GM18520 (cell line): ENCODE results near the gene HK2.
"Not testable (repeated sequence)": the region's sequence is repeated elsewhere in the genome, so short reads cannot be mapped to it uniquely, and the experiment has no call there.

Experiments
- ATAC-seq: cut with Tn5 transposase; IDR thresholded peaks from one replicate; pipeline ENCODE4 v1.9.1; 2021; ENCODE audit not compliant: unreplicated experiment

Gene HK2

GRCh38 chr2:74833418-74834233 is at the start of gene HK2:
HK2 (plus strand) TSS chr2:74834127; CDS start chr2:74834581, 454 bp downstream.
- peak; percentile 78 for ATAC-seq

DNA sequence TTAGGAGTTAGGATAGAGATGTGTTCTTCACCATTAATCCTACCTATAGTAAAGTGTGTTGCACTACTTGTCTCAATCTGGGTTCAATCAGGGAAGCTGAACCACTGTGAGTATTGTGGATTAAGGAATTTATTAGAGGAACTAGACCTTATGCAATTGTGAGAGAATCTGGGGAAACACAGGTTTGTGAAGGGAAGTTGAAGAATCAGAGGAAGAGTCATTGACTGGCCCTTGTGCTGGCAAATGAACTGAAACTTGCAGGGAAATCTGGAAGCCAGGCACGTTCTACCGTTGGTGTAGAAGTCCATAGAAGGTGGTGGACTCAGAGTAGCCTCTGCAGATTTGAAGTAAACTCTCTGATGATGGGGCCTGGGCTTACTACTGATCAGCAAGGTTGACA is 44.7 kb upstream of the HK2 start:
- ATAC-seq, result no peak

GRCh38 chr2:74792282-74792681 is 41.6 kb upstream of the HK2 start:
- no peak for ATAC-seq

DNA sequence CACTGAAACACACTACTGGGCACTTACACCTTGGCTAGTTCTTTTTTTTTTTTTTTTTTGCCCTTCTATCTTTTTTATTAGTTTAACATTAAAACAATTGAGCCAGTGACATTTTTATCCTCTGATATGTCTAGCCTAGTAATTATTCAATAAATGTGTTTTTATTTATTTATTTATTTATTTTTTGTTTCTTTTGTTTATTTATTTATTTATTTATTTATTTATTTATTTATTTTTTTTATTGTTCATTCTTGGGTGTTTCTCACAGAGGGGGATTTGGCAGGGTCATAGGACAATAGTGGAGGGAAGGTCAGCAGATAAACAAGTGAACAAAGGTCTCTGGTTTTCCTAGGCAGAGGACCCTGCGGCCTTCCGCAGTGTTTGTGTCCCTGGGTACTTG is 39.0 kb upstream of the HK2 start:
- ATAC-seq, result not testable (repeated sequence)

DNA sequence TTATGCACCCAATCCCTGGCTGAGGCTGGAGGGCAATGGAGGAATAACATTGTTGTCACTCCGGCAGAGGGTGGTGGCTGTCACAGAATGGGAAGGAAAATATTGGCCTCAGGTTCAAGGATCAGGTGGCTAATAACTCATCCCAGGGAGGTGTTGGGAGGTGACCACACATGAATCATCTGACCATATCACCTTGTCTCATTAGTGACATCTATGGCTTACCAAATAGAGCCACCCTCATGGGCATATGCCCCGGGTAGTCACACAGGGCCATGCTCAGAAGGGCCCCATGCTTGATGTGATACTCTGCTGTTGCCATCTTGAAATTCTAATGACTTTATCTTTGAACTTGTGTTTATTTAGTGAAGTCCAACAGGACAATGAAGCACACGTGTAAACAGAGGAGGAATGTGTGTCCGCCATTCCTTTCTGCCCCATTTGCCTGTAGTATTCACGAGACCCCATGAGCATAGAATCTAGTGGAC is 27.5 kb upstream of the HK2 start:
- ATAC-seq, result no peak

GRCh38 chr2:74806920-74807319 is 27.0 kb upstream of the HK2 start:
- ATAC-seq, result no peak

DNA sequence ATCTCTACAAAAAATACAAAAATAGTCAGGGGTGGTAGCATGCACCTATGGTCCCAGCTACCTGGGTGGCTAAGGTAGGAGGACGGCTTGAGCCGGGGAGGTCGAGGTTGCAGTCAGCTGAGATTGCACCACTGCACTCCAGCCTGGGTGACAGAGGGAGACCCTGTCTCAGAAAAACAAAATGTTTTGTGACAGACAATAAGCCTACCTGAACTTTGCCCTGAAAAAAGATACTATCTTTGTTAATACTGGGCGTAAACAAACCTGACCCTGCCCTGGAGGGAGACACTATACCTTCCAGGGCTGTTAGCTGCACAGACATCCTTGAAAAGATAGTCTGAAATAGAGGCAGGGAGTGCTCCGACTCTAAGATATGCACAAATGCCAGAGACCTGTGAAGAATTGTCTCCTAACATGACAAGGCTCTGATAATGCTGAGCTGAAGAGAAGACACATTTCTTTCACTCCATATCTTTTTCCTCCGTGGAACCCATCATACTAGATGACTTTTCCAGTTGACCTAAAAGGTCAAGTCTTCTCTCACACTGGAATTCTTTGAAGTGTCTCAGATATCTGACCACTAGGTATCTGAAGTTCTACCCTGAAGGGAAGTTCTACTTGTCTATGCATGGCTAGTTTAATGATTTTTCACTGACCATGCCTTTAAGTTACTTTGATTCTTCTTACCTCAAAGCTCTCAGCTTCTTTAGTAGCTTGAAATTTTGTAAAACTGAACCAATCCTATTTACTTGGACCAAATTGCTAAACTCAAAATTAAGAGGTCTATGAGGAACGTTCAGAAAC is 20.9 kb upstream of the HK2 start:
- ATAC-seq, result no peak

DNA sequence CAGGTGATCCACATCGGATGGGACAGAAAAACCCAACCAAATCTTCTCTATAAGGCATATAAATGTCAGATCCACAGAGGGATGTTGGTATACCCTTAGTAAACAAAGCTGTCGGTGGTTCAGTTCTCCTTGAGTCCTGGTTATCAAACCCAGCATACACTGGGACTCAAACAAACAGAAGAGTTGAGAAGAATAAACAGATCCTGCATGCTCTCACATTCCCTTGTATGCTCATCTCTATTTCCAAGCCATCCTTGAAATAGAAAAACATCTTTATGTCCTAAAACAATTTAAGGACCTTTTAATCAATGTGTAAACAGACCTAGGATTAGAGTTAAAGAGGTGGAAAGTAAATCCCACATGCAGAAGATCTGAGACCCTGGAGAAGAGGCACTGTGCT is 19.8 kb upstream of the HK2 start:
- ATAC-seq, result no peak

- no peak for ATAC-seq
These were observed 18.0 kb upstream of the HK2 start for GRCh38 chr2:74815941-74816340.

GRCh38 chr2:74816540-74817303 is 17.2 kb upstream of the HK2 start:
- ATAC-seq, result no peak

- no peak for ATAC-seq
These were observed 16.6 kb upstream of the HK2 start for GRCh38 chr2:74817304-74817675.

- no peak for ATAC-seq
These were observed 14.2 kb upstream of the HK2 start for GRCh38 chr2:74819702-74820101.

DNA sequence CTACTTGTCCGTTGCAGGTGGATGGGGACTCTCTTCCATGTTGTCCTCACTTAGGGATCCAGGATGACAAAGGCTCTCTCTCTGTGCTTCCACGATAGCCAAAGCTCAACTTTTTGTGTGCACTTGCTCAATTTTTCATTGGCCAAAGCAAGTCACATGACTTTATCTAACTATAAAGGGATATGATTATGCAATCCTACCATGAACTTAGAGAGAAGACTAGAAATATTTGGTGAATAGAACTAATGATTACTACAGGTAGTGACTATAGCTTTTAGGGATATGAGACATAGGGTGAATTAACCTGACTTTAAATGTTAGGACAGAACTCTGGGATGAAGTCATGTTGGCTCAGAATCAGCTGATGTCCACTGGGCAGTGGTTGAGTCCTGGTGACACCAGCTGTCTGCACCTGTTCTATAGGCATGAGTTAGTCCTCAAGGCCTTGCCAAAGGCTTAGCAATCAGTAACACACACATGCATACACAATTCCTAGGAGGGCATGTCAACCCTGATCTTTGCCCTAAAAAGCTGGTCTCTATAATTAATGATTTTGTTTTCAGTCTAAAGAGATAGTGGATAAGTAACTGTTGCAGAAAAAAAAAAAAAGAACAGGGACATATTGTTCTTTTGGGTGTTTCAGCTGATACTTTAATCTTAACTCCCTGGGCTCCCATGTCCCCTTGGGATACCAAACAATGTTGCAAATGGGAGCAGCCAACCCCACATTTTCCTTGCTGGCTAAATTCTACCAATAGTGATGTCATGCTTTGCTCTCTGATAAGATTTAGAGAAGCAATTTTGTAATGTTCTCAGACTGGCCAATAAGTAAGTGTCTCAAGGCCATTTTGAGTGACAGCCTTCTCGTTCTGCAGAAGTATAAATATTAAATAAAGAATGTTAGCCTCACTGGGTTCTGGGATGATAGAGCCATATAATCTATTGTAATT is 12.5 kb upstream of the HK2 start:
- no peak for ATAC-seq

DNA sequence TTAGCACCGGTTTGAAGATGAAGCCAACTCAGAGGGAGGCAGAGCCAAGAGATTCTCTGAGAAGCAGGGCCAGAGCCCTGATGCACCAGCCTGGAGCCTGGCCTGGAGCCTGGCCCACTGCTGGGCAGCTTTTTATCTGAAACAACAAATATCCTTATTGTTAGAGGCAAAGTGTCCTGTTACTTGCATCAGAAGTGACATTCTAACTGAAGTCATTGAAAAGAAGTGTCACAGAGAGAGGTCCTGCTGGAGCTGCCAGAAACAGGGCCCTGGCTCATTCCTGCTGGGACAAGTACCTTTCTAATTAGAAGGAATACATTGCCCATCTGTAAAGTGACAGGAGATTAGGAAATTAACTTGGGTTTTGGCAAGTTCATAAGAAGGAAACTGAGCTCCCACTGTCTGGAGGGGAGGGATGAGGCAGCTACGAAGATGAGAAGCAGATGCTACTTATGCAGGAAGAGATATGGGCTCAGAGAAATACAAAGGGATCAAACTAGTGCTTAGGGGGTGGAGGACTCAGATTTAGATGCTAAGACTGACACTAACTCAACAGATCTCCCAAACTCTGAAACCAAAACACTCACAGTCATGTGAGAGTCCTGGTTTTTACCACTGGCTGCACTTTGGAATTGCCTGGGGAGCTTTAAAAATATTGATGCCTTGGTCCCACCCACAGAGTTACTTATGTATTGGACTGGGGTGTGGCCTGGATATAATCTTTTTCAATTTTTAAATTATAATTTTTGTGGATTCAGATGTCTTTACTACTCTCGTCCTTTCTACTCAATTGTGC is 11.0 kb upstream of the HK2 start:
- no peak for ATAC-seq

- no peak for ATAC-seq
These were observed 9.2 kb upstream of the HK2 start for GRCh38 chr2:74824679-74825078.

DNA sequence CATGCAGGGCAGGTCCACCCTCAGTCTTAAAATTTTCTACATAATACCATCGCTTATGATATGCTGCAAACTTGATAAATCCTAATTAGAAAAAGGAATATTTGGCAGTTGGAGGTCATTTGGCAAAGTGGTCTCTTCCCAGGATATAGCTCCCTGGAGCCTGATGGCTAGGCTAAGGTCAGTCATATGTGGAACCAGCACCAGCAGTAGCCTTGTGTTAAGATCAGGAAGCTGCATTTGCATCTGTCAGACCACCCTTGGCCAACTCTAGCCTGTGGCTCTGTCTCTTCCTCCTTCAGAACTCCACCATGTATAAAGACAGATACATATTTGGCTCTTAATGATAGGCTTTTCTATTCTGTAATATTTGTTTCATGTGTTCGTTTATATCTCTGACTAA is 5.4 kb upstream of the HK2 start:
- ATAC-seq, result no peak

DNA sequence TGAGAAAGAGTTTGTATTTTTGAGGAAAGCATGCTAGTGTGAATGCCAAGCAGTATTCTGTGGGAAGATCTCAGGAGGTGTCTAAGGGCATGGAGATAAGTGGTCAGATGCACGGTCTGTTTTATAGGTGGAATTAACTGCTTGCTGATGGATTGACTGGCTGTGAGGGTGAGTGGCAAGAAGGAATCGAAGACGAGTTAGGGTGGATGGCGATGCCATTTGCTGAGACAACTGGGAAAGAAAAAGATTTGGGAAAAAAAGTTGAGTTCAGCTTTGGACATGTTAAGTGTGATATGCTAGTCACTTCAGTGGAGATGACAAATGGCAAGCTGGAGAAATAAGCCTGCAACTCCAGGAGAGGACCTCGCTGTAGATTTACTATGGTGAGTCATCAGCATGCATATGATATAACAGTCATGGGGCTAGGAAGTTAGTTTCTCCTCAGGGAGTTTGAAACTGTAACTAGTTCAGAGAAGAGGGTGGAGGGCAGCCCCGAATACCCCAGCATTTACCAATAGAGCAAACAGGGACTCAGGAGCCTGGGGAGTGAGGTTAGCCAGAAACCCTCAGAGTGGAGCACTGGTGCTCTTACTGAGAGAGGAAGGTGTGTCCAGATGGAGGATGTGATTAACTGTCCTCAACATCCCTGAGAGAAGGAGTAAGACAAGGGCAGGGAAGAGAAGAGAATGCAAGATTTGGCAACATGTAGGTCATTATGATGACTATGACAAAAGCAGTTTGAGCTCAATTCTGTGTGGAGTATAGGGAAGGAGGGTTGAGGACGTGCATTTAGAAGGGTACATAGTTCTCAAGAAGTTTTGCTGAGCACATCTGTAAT is 2.0 kb upstream of the HK2 start:
- no peak for ATAC-seq

- not testable (repeated sequence) for ATAC-seq
These were observed 386 bp downstream of the HK2 start for GRCh38 chr2:74834234-74834791.
